CD14-positive monocyte (primary cell): ENCODE measurements around the gene IGSF10. TPM values are rescaled to one million over a fixed set of nuclear protein-coding genes. Genes with fewer than 3 reads are reported as not detected.

Experiments used
- DNase-seq, 3 donors: peaks; one replicate each; pipeline ENCODE4 v3.0.0-alpha.2; 2011 to 2022
- H2AFZ ChIP-seq: 2 replicates; pipeline ENCODE4 v1.6.0; 2012; ENCODE audit warnings: mild to moderate bottlenecking, low read depth, low read length, inconsistent platforms; ENCODE audit not compliant: insufficient read depth, poor library complexity, severe bottlenecking
- H3K27ac ChIP-seq, 2 donors: 1 replicate in 1 of 2; 2 replicates in 1 of 2; pipeline ENCODE4 v1.5.1; 2012 to 2013; ENCODE audit warnings: low read length in 2 of 2, control low read depth in 1 of 2, inconsistent platforms in 1 of 2, low read depth in 1 of 2, mild to moderate bottlenecking in 1 of 2
- H3K27me3 ChIP-seq, 2 donors: one replicate each; pipeline versions ENCODE4 v1.6.0 to v1.6.1; 2011 to 2013; ENCODE audit warnings: low read length in 2 of 2; ENCODE audit not compliant: control insufficient read depth in 2 of 2, insufficient read depth in 2 of 2
- H3K36me3 ChIP-seq, 2 donors: replicated peaks in 1 of 2; 1 replicate in 1 of 2; 2 replicates in 1 of 2; pipeline versions ENCODE4 v1.5.1 to v1.6.1; 2012 to 2013; ENCODE audit warnings: low read length in 2 of 2, control low read depth in 1 of 2, inconsistent platforms in 1 of 2, mild to moderate bottlenecking in 1 of 2; ENCODE audit not compliant: insufficient read depth in 2 of 2, control insufficient read depth in 1 of 2
- H3K4me1 ChIP-seq, 2 donors: 1 replicate in 1 of 2; 2 replicates in 1 of 2; pipeline versions ENCODE4 v1.5.1 to v1.6.1; 2012 to 2013; ENCODE audit warnings: low read length in 2 of 2, control low read depth in 1 of 2, inconsistent platforms in 1 of 2, mild to moderate bottlenecking in 1 of 2, moderate library complexity in 1 of 2; ENCODE audit not compliant: insufficient read depth in 2 of 2, control insufficient read depth in 1 of 2
- H3K4me2 ChIP-seq: replicated peaks from 2 replicates; pipeline ENCODE3; 2012; ENCODE audit warnings: low read length, moderate library complexity, mild to moderate bottlenecking; ENCODE audit not compliant: poor library complexity, severe bottlenecking; ENCODE audit errors: extremely low read depth
- H3K4me3 ChIP-seq, 3 experiments: fragments of 200-600 bp in 1 of 3; sonication (generic) in 1 of 3; replicated peaks in 1 of 3; 1 replicate in 2 of 3; 2 replicates in 1 of 3; pipeline ENCODE4 v1.5.1; 2011 to 2013; ENCODE audit warnings: low read length in 3 of 3, mild to moderate bottlenecking in 3 of 3, control low read depth in 2 of 3, low read depth in 2 of 3, inconsistent platforms in 1 of 3, moderate library complexity in 1 of 3
- H3K79me2 ChIP-seq: 2 replicates; pipeline ENCODE4 v1.6.0; 2012; ENCODE audit warnings: mild to moderate bottlenecking, control low read depth, inconsistent platforms, low read length, moderate library complexity; ENCODE audit not compliant: insufficient read depth
- H3K9ac ChIP-seq: 2 replicates; pipeline ENCODE4 v1.6.0; 2017; ENCODE audit warnings: low read length, mild to moderate bottlenecking; ENCODE audit not compliant: insufficient read depth, poor library complexity, severe bottlenecking
- H3K9me3 ChIP-seq, 2 donors: replicated peaks in 1 of 2; 1 replicate in 1 of 2; 2 replicates in 1 of 2; pipeline versions ENCODE4 v1.5.1 to v1.6.1; 2012 to 2013; ENCODE audit warnings: low read length in 2 of 2, control low read depth in 1 of 2; ENCODE audit not compliant: control insufficient read depth in 1 of 2, insufficient read depth in 1 of 2
- H4K20me1 ChIP-seq: 2 replicates; pipeline ENCODE4 v1.6.0; 2012; ENCODE audit warnings: mild to moderate bottlenecking, low read length, control low read depth, moderate library complexity; ENCODE audit not compliant: insufficient read depth
- H3K27ac Mint-ChIP-seq, 7 donors: one replicate each; pipeline ENCODE4 v1.8.0; 2020; ENCODE audit warnings: mild to moderate bottlenecking in 7 of 7, mixed read lengths in 7 of 7, moderate library complexity in 6 of 7, inconsistent platforms in 2 of 7
- H3K27me3 Mint-ChIP-seq, 3 donors: one replicate each; pipeline ENCODE4 v1.8.0; 2021 to 2022; ENCODE audit warnings: low read depth in 3 of 3, mild to moderate bottlenecking in 3 of 3, mixed read lengths in 3 of 3, moderate library complexity in 3 of 3, inconsistent platforms in 1 of 3
- H3K36me3 Mint-ChIP-seq, 2 donors: one replicate each; pipeline ENCODE4 v1.8.0; 2020; ENCODE audit warnings: mixed read lengths in 2 of 2, inconsistent platforms in 1 of 2, mild to moderate bottlenecking in 1 of 2
- H3K4me1 Mint-ChIP-seq: one replicate; pipeline ENCODE4 v1.8.0; 2020; ENCODE audit warnings: mild to moderate bottlenecking, mixed read lengths
- H3K4me3 Mint-ChIP-seq, 2 donors: one replicate each; pipeline ENCODE4 v1.8.0; 2020; ENCODE audit warnings: mild to moderate bottlenecking in 2 of 2, mixed read lengths in 2 of 2, moderate library complexity in 1 of 2
- H3K9me3 Mint-ChIP-seq, 7 donors: one replicate each; pipeline ENCODE4 v1.8.0; 2020 to 2022; ENCODE audit warnings: mixed read lengths in 7 of 7, mild to moderate bottlenecking in 6 of 7, moderate library complexity in 6 of 7, inconsistent platforms in 2 of 7
- WGBS: methylation state at CpG from one replicate; pipeline ENCODE4 v1.1.5; 2013; ENCODE audit warnings: missing lambda C conversion rate; ENCODE audit not compliant: insufficient coverage; 5-methylcytosine and 5-hydroxymethylcytosine counted together
- intact Hi-C, 2 donors: fragments of 100-400 bp; cut with micrococcal nuclease; formaldehyde crosslinking; loops; one replicate each; pipeline versions ENCODE4 v1.15.0 to v1.15.1; 2023
- polyA plus RNA-seq, 3 donors: library from polyadenylated mRNA; depleted of rRNA in 1 of 3; unstranded in 2 of 3; stranded (reverse) in 1 of 3; fragments of 300-500 nt in 2 of 3; fragments of >200 nt in 1 of 3; fragmentation: Illumina TruSeq in 2 of 3; gene quantifications; 1 replicate in 2 of 3; 2 replicates in 1 of 3; pipeline ENCODE4 v1.2.3, GENCODE V29; 2012 to 2021
- TF ChIP-seq, protein P1 (sequence below): fragments of 200-600 bp; IDR thresholded peaks from one replicate; pipeline ENCODE4 v1.8.0; 2022; ENCODE audit warnings: antibody characterized with exemption, mild to moderate bottlenecking

IGSF10 gene
- polyA plus RNA-seq, 3 donors: 0.05 to 0.29 TPM; not detected in 1

DNA sequence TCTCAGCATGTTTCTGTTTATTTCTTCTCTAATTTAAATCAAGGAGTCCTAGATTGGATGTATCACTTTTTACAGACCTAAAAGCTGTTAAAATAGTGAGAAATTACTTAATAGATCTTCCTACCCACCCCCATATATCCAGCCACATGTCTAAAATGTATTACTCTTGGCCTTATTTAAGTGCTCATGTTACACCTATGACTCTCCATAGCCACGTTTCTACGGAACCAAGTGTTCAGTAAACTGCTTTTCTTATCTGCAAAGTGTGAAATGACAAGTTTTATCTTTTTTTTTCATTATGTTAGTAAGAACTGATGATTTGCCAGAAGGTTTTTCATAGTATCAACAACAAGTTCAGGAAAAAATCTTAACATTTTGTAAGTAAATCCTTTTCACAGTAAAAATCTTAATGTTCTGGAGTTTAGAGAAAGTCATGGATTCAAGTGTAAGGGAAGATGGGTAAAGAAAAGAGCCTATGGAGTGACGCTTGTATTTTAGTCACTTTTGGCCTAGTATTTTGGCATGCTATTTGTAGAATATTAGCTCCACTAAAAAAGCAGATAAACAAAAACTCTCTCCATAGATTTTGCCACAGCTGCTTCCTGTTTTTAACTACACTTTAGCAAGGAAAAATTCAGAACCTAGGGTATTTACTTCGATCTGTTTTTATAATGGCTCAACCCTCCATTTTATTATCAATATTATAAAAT is 41.2 kb upstream of the IGSF10 start:
- no peak overlapping the region for H2AFZ ChIP-seq
- H3K9me3 Mint-ChIP-seq: peaks cover 4 to 16% (median 7%) of the 10 kb centered on the region in 7 donors
- intact Hi-C loops: no loop called here
- H3K27me3 ChIP-seq: no peaks in the 10 kb centered on the region
- DNase-seq: no peak
- no peak overlapping the region for H3K9ac ChIP-seq
- no peak overlapping the region for H3K4me3 ChIP-seq
- H3K36me3 Mint-ChIP-seq: no peaks in the 10 kb centered on the region
- no peak overlapping the region for H3K4me2 ChIP-seq
- no peaks in the 10 kb centered on the region for H3K36me3 ChIP-seq
- no peaks in the 10 kb centered on the region for H3K79me2 ChIP-seq
- TF ChIP-seq, protein P1, sequence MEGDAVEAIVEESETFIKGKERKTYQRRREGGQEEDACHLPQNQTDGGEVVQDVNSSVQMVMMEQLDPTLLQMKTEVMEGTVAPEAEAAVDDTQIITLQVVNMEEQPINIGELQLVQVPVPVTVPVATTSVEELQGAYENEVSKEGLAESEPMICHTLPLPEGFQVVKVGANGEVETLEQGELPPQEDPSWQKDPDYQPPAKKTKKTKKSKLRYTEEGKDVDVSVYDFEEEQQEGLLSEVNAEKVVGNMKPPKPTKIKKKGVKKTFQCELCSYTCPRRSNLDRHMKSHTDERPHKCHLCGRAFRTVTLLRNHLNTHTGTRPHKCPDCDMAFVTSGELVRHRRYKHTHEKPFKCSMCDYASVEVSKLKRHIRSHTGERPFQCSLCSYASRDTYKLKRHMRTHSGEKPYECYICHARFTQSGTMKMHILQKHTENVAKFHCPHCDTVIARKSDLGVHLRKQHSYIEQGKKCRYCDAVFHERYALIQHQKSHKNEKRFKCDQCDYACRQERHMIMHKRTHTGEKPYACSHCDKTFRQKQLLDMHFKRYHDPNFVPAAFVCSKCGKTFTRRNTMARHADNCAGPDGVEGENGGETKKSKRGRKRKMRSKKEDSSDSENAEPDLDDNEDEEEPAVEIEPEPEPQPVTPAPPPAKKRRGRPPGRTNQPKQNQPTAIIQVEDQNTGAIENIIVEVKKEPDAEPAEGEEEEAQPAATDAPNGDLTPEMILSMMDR: no peak
- no peak overlapping the region for H3K4me3 Mint-ChIP-seq
- H3K4me1 Mint-ChIP-seq: no peaks in the 10 kb centered on the region
- no peak overlapping the region for H3K27ac Mint-ChIP-seq
- peaks cover 0 to 4% of the 10 kb centered on the region in 2 donors for H3K9me3 ChIP-seq
- H3K27ac ChIP-seq: no peak overlapping the region
- WGBS: no CpG with 5 or more reads among the region's 4 CpGs
- peaks cover 0 to 2% (median 0%) of the 10 kb centered on the region in 3 donors for H3K27me3 Mint-ChIP-seq
- no peaks in the 10 kb centered on the region for H3K4me1 ChIP-seq
- H4K20me1 ChIP-seq: no peaks in the 10 kb centered on the region

DNA sequence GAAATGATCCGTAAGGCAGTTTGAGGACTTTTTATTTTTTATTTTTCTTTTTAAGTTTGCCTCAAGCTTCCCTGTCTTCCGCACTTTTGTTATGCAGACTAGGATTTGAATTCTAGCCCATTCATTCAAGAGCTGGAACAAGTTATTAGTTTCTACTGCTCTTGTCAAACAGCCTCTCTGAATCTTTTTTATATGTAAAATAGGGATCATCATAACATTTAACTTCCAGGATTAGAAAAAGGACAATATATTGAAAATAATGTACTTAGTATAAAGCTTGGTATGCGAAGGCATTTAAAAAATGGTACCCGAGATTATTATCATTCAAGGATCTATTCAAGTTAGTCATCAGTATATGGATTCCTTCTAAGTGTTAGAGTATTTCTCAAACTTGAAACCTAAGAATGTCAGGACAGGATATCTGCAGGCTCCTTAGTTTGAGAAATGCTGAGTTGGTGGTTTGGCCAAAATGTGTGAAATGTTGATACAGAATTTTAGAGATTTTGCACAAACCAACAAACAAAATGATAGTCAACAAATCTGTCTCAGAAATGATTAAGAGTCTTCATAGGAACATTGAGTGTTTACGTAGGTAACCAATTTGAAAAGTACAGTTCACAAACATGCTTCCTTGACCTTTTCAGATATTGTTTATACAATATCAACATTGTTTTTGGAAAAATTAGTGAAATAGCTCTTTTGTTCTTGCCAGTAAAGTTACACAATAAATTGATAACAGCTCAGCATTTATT is 40.5 kb upstream of the IGSF10 start:
- H3K36me3 Mint-ChIP-seq: no peaks in the 10 kb centered on the region
- H3K4me1 Mint-ChIP-seq: no peaks in the 10 kb centered on the region
- H3K4me3 Mint-ChIP-seq: no peak overlapping the region
- Histone ChIP-seq H3K36me3 (no peaks in the 10 kb centered on the region), H3K9ac (no peak overlapping the region), H3K27me3 (no peaks in the 10 kb centered on the region), H3K27ac (no peak overlapping the region), H3K9me3 (peaks cover 0 to 4% of the 10 kb centered on the region in 2 donors), H3K4me3 (no peak overlapping the region), H3K4me1 (no peaks in the 10 kb centered on the region), H2AFZ (no peak overlapping the region), H4K20me1 (no peaks in the 10 kb centered on the region), H3K4me2 (no peak overlapping the region), H3K79me2 (no peaks in the 10 kb centered on the region)
- DNase-seq: no peak
- H3K27me3 Mint-ChIP-seq: peaks cover 0 to 2% (median 0%) of the 10 kb centered on the region in 3 donors
- intact Hi-C loops: no loop called here
- TF ChIP-seq, protein P1: no peak
- no peak overlapping the region for H3K27ac Mint-ChIP-seq
- peaks cover 4 to 13% (median 7%) of the 10 kb centered on the region in 7 donors for H3K9me3 Mint-ChIP-seq
- WGBS: no CpG with 5 or more reads among the region's 5 CpGs
